CD8-positive, alpha-beta memory T cell (primary cell): ENCODE data around the gene IFITM10. TPM values are rescaled to one million over a fixed set of nuclear protein-coding genes. Genes with fewer than 3 reads are reported as not detected.

Experiments used
- CTCF ChIA-PET: fragments of 350-600 bp; sonication (Branson Sonifier 250); formaldehyde crosslinking; loops from one replicate; lab custom pipeline; 2021; ENCODE audit warnings: antibody characterized with exemption; lab: Charles Lee
- POLR2A ChIA-PET: fragments of 350-600 bp; sonication (Branson Sonifier 250); formaldehyde crosslinking; loops from one replicate; lab custom pipeline; 2021; ENCODE audit warnings: antibody characterized with exemption; lab: Charles Lee
- DNase-seq, 5 donors: peaks; one replicate each; pipeline versions ENCODE4 v3.0.0 to v3.0.0-alpha.2; 2020 to 2022; ENCODE audit warnings: mixed read lengths in 1 of 5
- H3K27ac ChIP-seq: one replicate; pipeline ENCODE4 v1.7.0; 2013; ENCODE audit warnings: low read depth, mild to moderate bottlenecking, low read length, moderate library complexity
- H3K27me3 ChIP-seq: 2 replicates; pipeline ENCODE4 v1.7.0; 2013; ENCODE audit warnings: low read length, mild to moderate bottlenecking; ENCODE audit not compliant: insufficient read depth, poor library complexity, severe bottlenecking
- H3K36me3 ChIP-seq: 2 replicates; pipeline ENCODE4 v1.7.0; 2013; ENCODE audit warnings: mild to moderate bottlenecking, low read length, moderate library complexity; ENCODE audit not compliant: insufficient read depth
- H3K4me1 ChIP-seq: 2 replicates; pipeline ENCODE4 v1.7.0; 2013; ENCODE audit warnings: mild to moderate bottlenecking, low read length, moderate library complexity; ENCODE audit not compliant: insufficient read depth
- H3K4me3 ChIP-seq: 2 replicates; pipeline ENCODE4 v1.7.0; 2013; ENCODE audit warnings: mild to moderate bottlenecking, low read length
- H3K9me3 ChIP-seq: 2 replicates; pipeline ENCODE4 v1.7.0; 2013; ENCODE audit warnings: mild to moderate bottlenecking, low read length
- H3K27ac Mint-ChIP-seq, 8 donors: one replicate each; pipeline ENCODE4 v1.8.0; 2020 to 2021; ENCODE audit warnings: mixed read lengths in 8 of 8, mild to moderate bottlenecking in 6 of 8, inconsistent platforms in 3 of 8, moderate library complexity in 3 of 8
- H3K27me3 Mint-ChIP-seq, 2 donors: one replicate each; pipeline ENCODE4 v1.8.0; 2020 to 2021; ENCODE audit warnings: mixed read lengths in 2 of 2, mild to moderate bottlenecking in 1 of 2, moderate library complexity in 1 of 2
- H3K36me3 Mint-ChIP-seq, 3 donors: one replicate each; pipeline ENCODE4 v1.8.0; 2020 to 2021; ENCODE audit warnings: mixed read lengths in 3 of 3, inconsistent platforms in 1 of 3, mild to moderate bottlenecking in 1 of 3
- H3K4me1 Mint-ChIP-seq, 3 donors: one replicate each; pipeline ENCODE4 v1.8.0; 2020 to 2021; ENCODE audit warnings: mixed read lengths in 3 of 3, inconsistent platforms in 1 of 3, mild to moderate bottlenecking in 1 of 3
- H3K4me3 Mint-ChIP-seq, 7 donors: one replicate each; pipeline ENCODE4 v1.8.0; 2020 to 2021; ENCODE audit warnings: mixed read lengths in 7 of 7, mild to moderate bottlenecking in 6 of 7, moderate library complexity in 4 of 7, inconsistent platforms in 2 of 7
- H3K9me3 Mint-ChIP-seq, 5 donors: one replicate each; pipeline ENCODE4 v1.8.0; 2020 to 2022; ENCODE audit warnings: mixed read lengths in 5 of 5, mild to moderate bottlenecking in 3 of 5, moderate library complexity in 2 of 5, inconsistent platforms in 1 of 5
- polyA plus RNA-seq: library from polyadenylated mRNA; unstranded; fragments of 300-500 nt; fragmentation: Illumina TruSeq; gene quantifications from one replicate; pipeline ENCODE4 v1.2.3, GENCODE V29; 2021
- total RNA-seq, 2 experiments: library from RNA; stranded (reverse); gene quantifications; one replicate each; pipeline ENCODE4 v1.2.3, GENCODE V29; 2021

The IFITM10 gene
- total and polyA plus RNA-seq, 3 experiments from 2014 or later: 0.10 to 0.95 (median 0.39) TPM

GRCh38 chr11:1701091-1701807, 49.1 kb downstream of the IFITM10 start:
- ChIA-PET CTCF (interaction anchor here (0.9 to 3.5 kb wide), 8 partner anchors 8 to 450 kb away, joined by 3 to 21 read pairs (median 4); no protein-coding TSS in a partner anchor), POLR2A (no interaction called here)
- H3K4me1 ChIP-seq: peaks cover 10% of the 10 kb centered on the region
- H3K9me3 ChIP-seq: no peaks in the 10 kb centered on the region
- peak overlapping the region in 5 of 8 donors; percentile 13 to 88 (median 45) for H3K27ac Mint-ChIP-seq
- H3K27me3 Mint-ChIP-seq: peaks cover 5 to 13% of the 10 kb centered on the region in 2 donors
- H3K9me3 Mint-ChIP-seq: peaks cover 3 to 13% (median 11%) of the 10 kb centered on the region in 5 donors
- peaks cover 18 to 35% (median 28%) of the 10 kb centered on the region in 3 donors for H3K4me1 Mint-ChIP-seq
- no peak overlapping the region for H3K27ac ChIP-seq
- H3K27me3 ChIP-seq: no peaks in the 10 kb centered on the region
- no peaks in the 10 kb centered on the region for H3K36me3 ChIP-seq
- H3K36me3 Mint-ChIP-seq: peaks cover 0 to 16% (median 0%) of the 10 kb centered on the region in 3 donors
- H3K4me3 Mint-ChIP-seq: peak overlapping the region in 4 of 7 donors; percentile 32 to 52 (median 42)
- H3K4me3 ChIP-seq: peak overlapping the region; percentile 7
- DNase-seq: peak in 1 of 5 donors; percentile 25

- DNase-seq: no peak
- Mint-ChIP-seq H3K27me3 (peaks cover 5 to 17% of the 10 kb centered on the region in 2 donors), H3K4me1 (peaks cover 15 to 20% (median 15%) of the 10 kb centered on the region in 3 donors), H3K27ac (no peak overlapping the region), H3K4me3 (no peak overlapping the region), H3K9me3 (peaks cover 3 to 13% (median 11%) of the 10 kb centered on the region in 5 donors), H3K36me3 (peaks cover 0 to 16% (median 0%) of the 10 kb centered on the region in 3 donors)
- Histone ChIP-seq H3K27ac (no peak overlapping the region), H3K27me3 (no peaks in the 10 kb centered on the region), H3K36me3 (no peaks in the 10 kb centered on the region), H3K9me3 (no peaks in the 10 kb centered on the region), H3K4me3 (no peak overlapping the region), H3K4me1 (peaks cover 10% of the 10 kb centered on the region)
- ChIA-PET CTCF (interaction anchor here (0.7 to 1.8 kb wide), 3 partner anchors 47 to 133 kb away, joined by 3 to 4 read pairs (median 3); no protein-coding TSS in a partner anchor), POLR2A (no interaction called here)
These were observed 50.6 kb downstream of the IFITM10 start for GRCh38 chr11:1699771-1700170.

GRCh38 chr11:1696608-1697570, 53.5 kb downstream of the IFITM10 start, which contains the start of gene KRTAP5-6:
Gene KRTAP5-6 (plus strand): TSS chr11:1697195. CDS start chr11:1697246, 51 bp downstream.
- peaks cover 10 to 21% of the 10 kb centered on the region in 2 donors for H3K27me3 Mint-ChIP-seq
- Histone ChIP-seq H3K4me3 (no peak within 1 kb of the TSS), H3K4me1 (peaks cover 23% of the 10 kb centered on the region), H3K36me3 (no peaks in the 10 kb centered on the region), H3K9me3 (no peaks in the 10 kb centered on the region), H3K27ac (no peak within 1 kb of the TSS), H3K27me3 (no peaks in the 10 kb centered on the region)
- peak within 1 kb of the TSS in 1 of 8 donors; percentile 29 for H3K27ac Mint-ChIP-seq
- POLR2A ChIA-PET: no interaction called here
- peaks cover 0 to 12% (median 0%) of the 10 kb centered on the region in 3 donors for H3K36me3 Mint-ChIP-seq
- peaks cover 20 to 28% (median 22%) of the 10 kb centered on the region in 3 donors for H3K4me1 Mint-ChIP-seq
- no peak for DNase-seq
- CTCF ChIA-PET: interaction anchor here (1.0 to 2.1 kb wide), 3 partner anchors 44 to 136 kb away, joined by 3 to 5 read pairs (median 4); no protein-coding TSS in a partner anchor
- H3K4me3 Mint-ChIP-seq: no peak within 1 kb of the TSS
- peaks cover 0 to 9% (median 7%) of the 10 kb centered on the region in 5 donors for H3K9me3 Mint-ChIP-seq

GRCh38 chr11:1695548-1696108, 54.8 kb downstream of the IFITM10 start:
- Mint-ChIP-seq H3K27ac (no peak overlapping the region), H3K9me3 (no peaks in the 10 kb centered on the region)

GRCh38 chr11:1694846-1695547, 55.4 kb downstream of the IFITM10 start:
- H3K27me3 Mint-ChIP-seq: peaks cover 15 to 37% of the 10 kb centered on the region in 2 donors
- H3K9me3 Mint-ChIP-seq: no peaks in the 10 kb centered on the region
- CTCF ChIA-PET: interaction anchor here (0.8 to 6.4 kb wide), 26 partner anchors 7 to 458 kb away, joined by 3 to 286 read pairs (median 6); partner anchors contain the start of genes LSP1 and SYT8
- DNase-seq: no peak
- H3K9me3 ChIP-seq: no peaks in the 10 kb centered on the region
- peak overlapping the region in 1 of 8 donors; percentile 43 for H3K27ac Mint-ChIP-seq
- no peak overlapping the region for H3K4me3 ChIP-seq
- peaks cover 4 to 9% (median 7%) of the 10 kb centered on the region in 3 donors for H3K4me1 Mint-ChIP-seq
- no peaks in the 10 kb centered on the region for H3K36me3 ChIP-seq
- H3K27ac ChIP-seq: no peak overlapping the region
- peaks cover 0 to 5% (median 0%) of the 10 kb centered on the region in 3 donors for H3K36me3 Mint-ChIP-seq
- POLR2A ChIA-PET: interaction anchor here (1.9 kb wide), 1 partner anchor 138 kb away, joined by 14 read pairs; no protein-coding TSS in a partner anchor
- H3K27me3 ChIP-seq: peaks cover 4% of the 10 kb centered on the region
- peaks cover 13% of the 10 kb centered on the region for H3K4me1 ChIP-seq
- no peak overlapping the region for H3K4me3 Mint-ChIP-seq

More at GRCh38 chr11:1695548-1696108, 54.8 kb downstream of the IFITM10 start:
- H3K36me3 Mint-ChIP-seq: peaks cover 0 to 5% (median 0%) of the 10 kb centered on the region in 3 donors
- peaks cover 13 to 32% of the 10 kb centered on the region in 2 donors for H3K27me3 Mint-ChIP-seq
- no peak overlapping the region for H3K27ac ChIP-seq
- H3K4me3 Mint-ChIP-seq: no peak overlapping the region
- DNase-seq: no peak
- H3K9me3 ChIP-seq: no peaks in the 10 kb centered on the region
- H3K27me3 ChIP-seq: peaks cover 4% of the 10 kb centered on the region
- H3K4me1 Mint-ChIP-seq: peaks cover 8 to 16% (median 13%) of the 10 kb centered on the region in 3 donors
- no peak overlapping the region for H3K4me3 ChIP-seq
- peaks cover 16% of the 10 kb centered on the region for H3K4me1 ChIP-seq
- H3K36me3 ChIP-seq: no peaks in the 10 kb centered on the region
- ChIA-PET CTCF (interaction anchor here (1.9 to 6.4 kb wide), 6 partner anchors 56 to 457 kb away, joined by 5 to 286 read pairs (median 34); partner anchors contain the start of gene SYT8), POLR2A (no interaction called here)

GRCh38 chr11:1694064-1694845, 56.1 kb downstream of the IFITM10 start:
- ChIA-PET POLR2A (interaction anchor here (0.7 to 1.9 kb wide), 2 partner anchors 139 to 456 kb away, joined by 3 to 14 read pairs; no protein-coding TSS in a partner anchor), CTCF (interaction anchor here (0.6 to 6.4 kb wide), 70 partner anchors 8 to 611 kb away, joined by 3 to 286 read pairs (median 5); partner anchors contain the start of genes LSP1, SYT8, TNNI2 and TNNT3)
- peak overlapping the region in 1 of 8 donors; percentile 43 for H3K27ac Mint-ChIP-seq
- H3K4me3 Mint-ChIP-seq: no peak overlapping the region
- Histone ChIP-seq H3K27ac (no peak overlapping the region), H3K4me1 (peaks cover 13% of the 10 kb centered on the region), H3K9me3 (no peaks in the 10 kb centered on the region), H3K36me3 (no peaks in the 10 kb centered on the region), H3K4me3 (no peak overlapping the region), H3K27me3 (peaks cover 4% of the 10 kb centered on the region)
- peak; percentile 63 to 82 (median 73) for DNase-seq
- peaks cover 17 to 43% of the 10 kb centered on the region in 2 donors for H3K27me3 Mint-ChIP-seq
- H3K36me3 Mint-ChIP-seq: peaks cover 0 to 5% (median 0%) of the 10 kb centered on the region in 3 donors
- H3K4me1 Mint-ChIP-seq: peaks cover 4 to 9% (median 7%) of the 10 kb centered on the region in 3 donors
- H3K9me3 Mint-ChIP-seq: no peaks in the 10 kb centered on the region
